Panc1 (cell line): ENCODE data around the gene SSNA1. TPM values are rescaled to one million over a fixed set of nuclear protein-coding genes. Genes with fewer than 3 reads are reported as not detected.
A peak's percentile ranks its signal among the peaks of the same experiment; 100 is the strongest.

Source experiments
- ATAC-seq: fragments of 200-7000 bp; cut with Tn5 transposase; 2 replicates; pipeline ENCODE4 v1.9.1; 2020; ENCODE audit warnings: mild to moderate bottlenecking, moderate library complexity
- BruUV-seq: library from RNA; stranded (reverse); fragments of 400-500 nt; replicated peaks from 2 replicates; lab custom pipeline; 2021; lab: Mats Ljungman, UMichigan
- CTCF ChIA-PET: fragments of 300-600 bp; sonication (Branson Sonifier 250); formaldehyde crosslinking; loops from one replicate; lab custom pipeline; 2022; ENCODE audit warnings: antibody characterized with exemption; lab: Charles Lee
- POLR2A ChIA-PET: fragments of 300-600 bp; sonication (Branson Sonifier 250); formaldehyde crosslinking; loops from one replicate; lab custom pipeline; 2022; ENCODE audit warnings: antibody characterized with exemption; lab: Charles Lee
- DNase-seq: peaks from one replicate; pipeline ENCODE4 v3.0.0-alpha.2; 2010; ENCODE audit warnings: low read depth, low spot score
- H3K27ac ChIP-seq: 2 replicates; pipeline ENCODE4 v1.5.1; 2011; ENCODE audit warnings: mild to moderate bottlenecking, low read length, inconsistent platforms
- H3K27me3 ChIP-seq: fragments of 200-500 bp; sonication (Bioruptor generic); 2 replicates; pipeline ENCODE4 v1.6.0; 2014; ENCODE audit warnings: low read length, inconsistent platforms; ENCODE audit not compliant: control insufficient read depth, insufficient read depth
- H3K36me3 ChIP-seq: fragments of 200-500 bp; sonication (Bioruptor generic); 2 replicates; pipeline ENCODE4 v1.5.1; 2014; ENCODE audit warnings: inconsistent platforms, mild to moderate bottlenecking, low read length, moderate library complexity; ENCODE audit not compliant: control insufficient read depth, insufficient read depth
- H3K4me1 ChIP-seq: 2 replicates; pipeline ENCODE4 v1.5.1; 2011; ENCODE audit warnings: inconsistent platforms, mild to moderate bottlenecking, low read length, moderate library complexity; ENCODE audit not compliant: control insufficient read depth, insufficient read depth
- H3K4me3 ChIP-seq, 2 experiments: 2 replicates each; pipeline ENCODE4 v1.5.1; 2011 to 2012; ENCODE audit warnings: low read depth in 2 of 2, low read length in 2 of 2, mild to moderate bottlenecking in 2 of 2, inconsistent platforms in 1 of 2, moderate library complexity in 1 of 2
- H3K9me3 ChIP-seq: fragments of 200-500 bp; sonication (Bioruptor generic); 2 replicates; pipeline ENCODE4 v1.5.1; 2014; ENCODE audit warnings: low read depth, mild to moderate bottlenecking, inconsistent platforms, low read length, moderate library complexity; ENCODE audit not compliant: control insufficient read depth, insufficient read depth
- CTCF ChIP-seq: fragments of 450-650 bp; IDR thresholded peaks from 2 replicates; pipeline ENCODE4 v1.5.1; 2017; ENCODE audit warnings: mild to moderate bottlenecking
- POLR2AphosphoS5 ChIP-seq: IDR thresholded peaks from 2 replicates; pipeline ENCODE4 v1.6.1; 2012; ENCODE audit warnings: mild to moderate bottlenecking, low read depth, low read length, moderate library complexity
- REST ChIP-seq, 2 experiments: IDR thresholded peaks; 2 replicates each; pipeline ENCODE4 v1.6.1; 2011 to 2012; ENCODE audit warnings: low read depth in 2 of 2, control low read depth in 1 of 2, low read length in 1 of 2, mild to moderate bottlenecking in 1 of 2, moderate library complexity in 1 of 2; ENCODE audit not compliant: insufficient read depth in 1 of 2
- SIN3A ChIP-seq: IDR thresholded peaks from 2 replicates; pipeline ENCODE4 v1.6.1; 2012; ENCODE audit warnings: low read depth, mild to moderate bottlenecking, low read length, moderate library complexity, borderline replicate concordance; ENCODE audit not compliant: insufficient read depth
- TCF7L2 ChIP-seq: IDR thresholded peaks from 2 replicates; pipeline ENCODE4 v1.6.1; 2011; ENCODE audit warnings: mild to moderate bottlenecking, low read depth, low read length, inconsistent platforms
- in situ Hi-C: cut with HindIII; loops from 2 replicates; pipeline ENCODE4 v1.10.0; 2016; ENCODE audit warnings: low sequenced_read_pairs, low pct_unique_long_range_greater_than_20kb
- intact Hi-C: fragments of 100-400 bp; cut with micrococcal nuclease; formaldehyde crosslinking; loops from one replicate; pipeline ENCODE4 v1.10.0; 2022; ENCODE audit not compliant: unreplicated experiment
- total RNA-seq: library from RNA; stranded (reverse); gene quantifications from one replicate; pipeline ENCODE4 v1.2.1, GENCODE V29; 2021; ENCODE audit not compliant: unreplicated experiment

Gene SSNA1
- total RNA-seq, 1 experiment from 2014 or later: 86.9 TPM

GRCh38 chr9:137139468-137140150 is 48.9 kb upstream of the SSNA1 start:
- TF ChIP-seq REST (IDR thresholded peaks at IDR 0.05; ENCODE audit: insufficient read depth in 1 of 2, low read depth in 2 of 2, low read length in 1 of 2) (peak in 1 of 2 experiments; percentile 52; a peak in 1 of 4 replicates), SIN3A (no peak), POLR2AphosphoS5 (no peak)
- intact Hi-C loops (no loop called here), in situ Hi-C loops (no loop called here)
- CTCF ChIA-PET: no interaction called here
- Histone ChIP-seq H3K9me3 (no peaks in the 10 kb centered on the region), H3K4me1 (no peaks in the 10 kb centered on the region), H3K27ac (no peak overlapping the region), H3K4me3 (no peak overlapping the region), H3K36me3 (no peaks in the 10 kb centered on the region), H3K27me3 (no peaks in the 10 kb centered on the region)
- ATAC-seq (no peak), DNase-seq (no peak)
- no TSS peak for BruUV-seq
- POLR2A ChIA-PET: interaction anchor here (0.6 kb wide), 1 partner anchor 9 kb away, joined by 6 read pairs; no protein-coding TSS in a partner anchor

GRCh38 chr9:137140151-137141012 is 48.1 kb upstream of the SSNA1 start:
- intact Hi-C loops (no loop called here), in situ Hi-C loops (no loop called here)
- H3K4me1 ChIP-seq: no peaks in the 10 kb centered on the region
- ChIA-PET POLR2A (interaction anchor here (0.6 kb wide), 1 partner anchor 9 kb away, joined by 6 read pairs; no protein-coding TSS in a partner anchor), CTCF (interaction anchor here (0.6 kb wide), 1 partner anchor 18 kb away, joined by 4 read pairs; no protein-coding TSS in a partner anchor)
- no TSS peak for BruUV-seq
- DNase-seq (no peak), ATAC-seq (no peak)
- TF ChIP-seq SIN3A (no peak), CTCF (no peak), REST (IDR thresholded peaks at IDR 0.05; ENCODE audit: insufficient read depth in 1 of 2, low read depth in 2 of 2, low read length in 1 of 2) (no peak), TCF7L2 (no peak), POLR2AphosphoS5 (no peak)
- H3K27ac ChIP-seq: no peak overlapping the region
- H3K27me3 ChIP-seq: no peaks in the 10 kb centered on the region
- no peaks in the 10 kb centered on the region for H3K9me3 ChIP-seq
- H3K36me3 ChIP-seq: no peaks in the 10 kb centered on the region
- H3K4me3 ChIP-seq: no peak overlapping the region
